Smooth muscle cell (in vitro differentiated cells): Measurements from ENCODE around the gene PML. TPM values are rescaled to one million over a fixed set of nuclear protein-coding genes. Genes with fewer than 3 reads are reported as not detected.
A peak's percentile ranks its signal among the peaks of the same experiment; 100 is the strongest.

ENCODE experiments used
- DNase-seq: peaks from one replicate; lab custom pipeline; 2025; ENCODE audit not compliant: unreplicated experiment; lab: John Stamatoyannopoulos, UW
- H2AFZ ChIP-seq: fragments of 200-600 bp; sonication (generic); 2 replicates; pipeline ENCODE4 v1.6.0; 2016; ENCODE audit warnings: antibody characterized with exemption, low read depth, mild to moderate bottlenecking
- H3F3A ChIP-seq: fragments of 200-600 bp; sonication (generic); 2 replicates; pipeline ENCODE4 v1.6.0; 2017; ENCODE audit warnings: antibody characterized with exemption, low read depth
- H3K27ac ChIP-seq: fragments of 200-600 bp; sonication (generic); 2 replicates; pipeline ENCODE4 v1.5.1; 2016; ENCODE audit warnings: low read depth, mild to moderate bottlenecking
- H3K27me3 ChIP-seq: fragments of 200-600 bp; sonication (generic); 2 replicates; pipeline ENCODE4 v1.6.1; 2016; ENCODE audit warnings: low read depth, mild to moderate bottlenecking
- H3K36me3 ChIP-seq: fragments of 200-600 bp; sonication (generic); 2 replicates; pipeline ENCODE4 v1.5.1; 2016; ENCODE audit warnings: low read depth
- H3K4me1 ChIP-seq: fragments of 200-600 bp; sonication (generic); 2 replicates; pipeline ENCODE4 v1.5.1; 2016; ENCODE audit warnings: low read depth
- H3K4me2 ChIP-seq: fragments of 200-600 bp; sonication (generic); 2 replicates; pipeline ENCODE4 v1.6.0; 2016; ENCODE audit warnings: mild to moderate bottlenecking
- H3K4me3 ChIP-seq: fragments of 200-600 bp; sonication (generic); 2 replicates; pipeline ENCODE4 v1.5.1; 2016; ENCODE audit warnings: mild to moderate bottlenecking
- H3K79me2 ChIP-seq: fragments of 200-600 bp; sonication (generic); 2 replicates; pipeline ENCODE4 v1.6.0; 2016; ENCODE audit warnings: low read depth, mild to moderate bottlenecking
- H3K9ac ChIP-seq: fragments of 200-600 bp; sonication (generic); 2 replicates; pipeline ENCODE4 v1.6.0; 2016; ENCODE audit warnings: low read depth
- H3K9me3 ChIP-seq: fragments of 200-600 bp; sonication (generic); replicated peaks from 2 replicates; pipeline ENCODE4 v1.5.1; 2016; ENCODE audit warnings: low read depth
- H4K20me1 ChIP-seq: fragments of 200-600 bp; sonication (generic); 2 replicates; pipeline ENCODE4 v1.6.0; 2016; ENCODE audit warnings: low read depth
- WGBS: methylation state at CpG from one replicate; pipeline ENCODE4 v1.1.7; 2016; ENCODE audit warnings: low lambda C conversion rate; 5-methylcytosine and 5-hydroxymethylcytosine counted together
- polyA plus RNA-seq: library from polyadenylated mRNA; unstranded; fragments of >200 nt; fragmentation: Nextera tagmentation; extraction: Ambion mirVana; gene quantifications from 2 replicates; pipeline ENCODE4 v1.2.1, GENCODE V29; 2016
- total RNA-seq: library from RNA; depleted of rRNA; stranded (reverse); fragments of >200 nt; gene quantifications from 2 replicates; pipeline ENCODE4 v1.2.3, GENCODE V29; 2014
- TF ChIP-seq, protein P1 (sequence below): fragments of 200-600 bp; sonication (generic); IDR thresholded peaks from 2 replicates; pipeline ENCODE4 v1.5.1; 2017; ENCODE audit warnings: borderline replicate concordance, mild to moderate bottlenecking, antibody characterized with exemption; ENCODE audit not compliant: insufficient read depth, poor library complexity, severe bottlenecking

Gene PML
- total and polyA plus RNA-seq, 2 experiments from 2014 or later: 33.7 to 34.1 TPM

GRCh38 chr15:74045184-74045583, 50.7 kb downstream of the PML start:
- no peak overlapping the region for H3K27ac ChIP-seq
- peaks cover 3% of the 10 kb centered on the region for H3F3A ChIP-seq
- TF ChIP-seq, protein P1, sequence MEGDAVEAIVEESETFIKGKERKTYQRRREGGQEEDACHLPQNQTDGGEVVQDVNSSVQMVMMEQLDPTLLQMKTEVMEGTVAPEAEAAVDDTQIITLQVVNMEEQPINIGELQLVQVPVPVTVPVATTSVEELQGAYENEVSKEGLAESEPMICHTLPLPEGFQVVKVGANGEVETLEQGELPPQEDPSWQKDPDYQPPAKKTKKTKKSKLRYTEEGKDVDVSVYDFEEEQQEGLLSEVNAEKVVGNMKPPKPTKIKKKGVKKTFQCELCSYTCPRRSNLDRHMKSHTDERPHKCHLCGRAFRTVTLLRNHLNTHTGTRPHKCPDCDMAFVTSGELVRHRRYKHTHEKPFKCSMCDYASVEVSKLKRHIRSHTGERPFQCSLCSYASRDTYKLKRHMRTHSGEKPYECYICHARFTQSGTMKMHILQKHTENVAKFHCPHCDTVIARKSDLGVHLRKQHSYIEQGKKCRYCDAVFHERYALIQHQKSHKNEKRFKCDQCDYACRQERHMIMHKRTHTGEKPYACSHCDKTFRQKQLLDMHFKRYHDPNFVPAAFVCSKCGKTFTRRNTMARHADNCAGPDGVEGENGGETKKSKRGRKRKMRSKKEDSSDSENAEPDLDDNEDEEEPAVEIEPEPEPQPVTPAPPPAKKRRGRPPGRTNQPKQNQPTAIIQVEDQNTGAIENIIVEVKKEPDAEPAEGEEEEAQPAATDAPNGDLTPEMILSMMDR: no peak
- H3K27me3 ChIP-seq: no peaks in the 10 kb centered on the region
- H3K79me2 ChIP-seq: no peaks in the 10 kb centered on the region
- no peaks in the 10 kb centered on the region for H4K20me1 ChIP-seq
- H3K4me1 ChIP-seq: peaks cover 14% of the 10 kb centered on the region
- H3K4me2 ChIP-seq: no peak overlapping the region
- H3K9me3 ChIP-seq: no peaks in the 10 kb centered on the region
- H3K36me3 ChIP-seq: no peaks in the 10 kb centered on the region
- H3K9ac ChIP-seq: no peak overlapping the region
- no peak for DNase-seq
- H2AFZ ChIP-seq: no peak overlapping the region
- H3K4me3 ChIP-seq: no peak overlapping the region

DNA sequence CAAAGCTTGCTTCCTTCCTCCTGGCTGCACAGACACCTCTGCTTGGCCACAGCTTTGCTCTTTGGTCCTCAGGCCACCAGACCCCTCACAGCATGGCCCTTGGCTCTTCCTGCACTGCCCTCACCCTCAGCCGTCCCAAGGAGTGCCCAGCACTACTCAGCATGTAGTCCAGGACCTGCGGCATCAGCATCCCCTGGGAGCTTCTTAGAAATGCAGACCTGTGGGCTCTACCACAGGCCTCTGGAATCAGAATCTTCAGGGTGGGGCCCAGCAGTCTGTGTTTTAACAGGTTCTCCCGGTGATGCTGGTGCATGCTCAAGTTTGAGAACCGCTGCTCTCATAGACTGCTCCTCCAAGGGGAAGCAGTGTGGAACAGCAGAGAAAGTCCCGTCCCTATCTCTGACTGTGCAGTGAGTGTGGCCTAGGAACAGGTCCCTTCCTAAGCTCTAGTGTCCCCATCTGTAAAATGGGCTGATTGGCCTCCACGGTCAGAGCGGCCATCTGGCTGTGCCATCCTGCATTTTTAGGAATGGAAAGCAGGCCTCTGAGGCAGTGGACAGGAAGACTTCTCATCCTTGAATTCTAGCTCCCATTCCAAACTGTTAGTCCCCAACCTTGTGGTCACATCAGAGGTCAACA, 51.2 kb downstream of the PML start:
- Histone ChIP-seq H3K4me2 (no peak overlapping the region), H3K9ac (no peak overlapping the region), H3K27ac (no peak overlapping the region), H4K20me1 (no peaks in the 10 kb centered on the region), H3K4me1 (peaks cover 8% of the 10 kb centered on the region), H3K36me3 (no peaks in the 10 kb centered on the region), H3K4me3 (no peak overlapping the region), H2AFZ (no peak overlapping the region), H3K9me3 (no peaks in the 10 kb centered on the region), H3K79me2 (no peaks in the 10 kb centered on the region), H3F3A (no peaks in the 10 kb centered on the region), H3K27me3 (no peaks in the 10 kb centered on the region)
- TF ChIP-seq, protein P1: no peak
- 86% methylated on average over 7 of the region's 7 CpGs for WGBS
- no peak for DNase-seq

DNA sequence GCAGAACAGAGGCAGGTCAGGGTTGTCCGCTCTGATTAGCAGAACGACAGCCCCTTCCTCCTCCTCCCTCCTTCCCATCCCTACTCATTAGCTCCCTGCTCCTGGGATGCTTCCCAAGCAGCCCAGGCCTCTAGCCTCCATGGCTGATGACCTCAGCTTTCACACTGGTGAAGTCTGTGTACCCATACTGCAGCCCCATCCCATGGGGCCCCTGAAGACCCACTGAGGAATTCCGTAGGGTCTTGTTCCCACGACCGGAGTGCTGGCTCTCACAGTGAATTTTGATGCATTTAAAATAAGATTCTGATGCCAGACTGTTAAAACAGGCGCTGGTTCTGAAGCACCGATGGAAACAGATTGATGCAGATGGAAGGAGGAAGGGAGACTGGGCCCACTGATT, 51.8 kb downstream of the PML start:
- no peaks in the 10 kb centered on the region for H3K27me3 ChIP-seq
- H3K4me2 ChIP-seq: no peak overlapping the region
- no peak overlapping the region for H2AFZ ChIP-seq
- no peak overlapping the region for H3K4me3 ChIP-seq
- WGBS: 91% methylated on average over 7 of the region's 7 CpGs
- no peaks in the 10 kb centered on the region for H3K9me3 ChIP-seq
- no peaks in the 10 kb centered on the region for H3K36me3 ChIP-seq
- H3K4me1 ChIP-seq: peaks cover 3% of the 10 kb centered on the region
- H3K9ac ChIP-seq: no peak overlapping the region
- TF ChIP-seq, protein P1: no peak
- no peaks in the 10 kb centered on the region for H3K79me2 ChIP-seq
- no peaks in the 10 kb centered on the region for H3F3A ChIP-seq
- H4K20me1 ChIP-seq: no peaks in the 10 kb centered on the region
- no peak overlapping the region for H3K27ac ChIP-seq
- no peak for DNase-seq

DNA sequence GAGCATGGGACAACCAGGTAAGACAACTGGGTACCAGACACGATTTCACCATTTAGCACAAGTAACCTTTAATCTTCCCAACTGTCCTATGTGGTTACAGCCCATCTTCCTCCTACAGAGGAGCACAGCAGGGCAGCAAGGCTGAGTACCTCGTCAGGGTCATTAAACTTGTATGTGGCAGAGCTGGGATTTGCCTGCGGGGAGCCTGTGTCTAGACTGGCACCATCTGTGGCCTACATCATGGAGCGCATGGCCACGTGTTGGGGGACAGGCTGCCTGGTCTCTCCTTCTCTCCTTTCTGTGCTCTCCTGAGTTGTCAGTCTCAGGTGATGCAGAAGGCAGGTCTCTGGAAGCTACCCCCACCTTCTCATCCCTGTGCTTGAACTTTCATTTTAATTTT, 55.6 kb downstream of the PML start:
- no peaks in the 10 kb centered on the region for H3K36me3 ChIP-seq
- WGBS: 84% methylated on average over 5 of the region's 5 CpGs
- DNase-seq: no peak
- no peak overlapping the region for H2AFZ ChIP-seq
- H3K4me2 ChIP-seq: no peak overlapping the region
- H3K79me2 ChIP-seq: no peaks in the 10 kb centered on the region
- H3K4me1 ChIP-seq: no peaks in the 10 kb centered on the region
- H3K27ac ChIP-seq: peak overlapping the region; percentile 83
- H3K4me3 ChIP-seq: no peak overlapping the region
- no peaks in the 10 kb centered on the region for H3K27me3 ChIP-seq
- TF ChIP-seq, protein P1: no peak
- H3K9ac ChIP-seq: no peak overlapping the region
- H3K9me3 ChIP-seq: no peaks in the 10 kb centered on the region
- no peaks in the 10 kb centered on the region for H4K20me1 ChIP-seq
- H3F3A ChIP-seq: peaks cover 7% of the 10 kb centered on the region
